Osteoblast (primary cell): Measurements from ENCODE around the gene LRP3. TPM values are rescaled to one million over a fixed set of nuclear protein-coding genes. Genes with fewer than 3 reads are reported as not detected.
"Not testable (repeated sequence)": the region's sequence is repeated elsewhere in the genome, so short reads cannot be mapped to it uniquely, and the experiment has no call there.

Experiments
- DNase-seq: peaks from one replicate; pipeline ENCODE4 v3.0.0; 2011; ENCODE audit warnings: low spot score, mixed read lengths; ENCODE audit not compliant: insufficient read length; ENCODE audit errors: missing footprints
- H2AFZ ChIP-seq: 2 replicates; pipeline ENCODE4 v1.6.0; 2011; ENCODE audit warnings: mild to moderate bottlenecking, low read length
- H3K27ac ChIP-seq: 2 replicates; pipeline ENCODE4 v1.5.1; 2011; ENCODE audit warnings: mild to moderate bottlenecking, low read depth, low read length, moderate library complexity
- H3K27me3 ChIP-seq: 2 replicates; pipeline ENCODE4 v1.6.0; 2012; ENCODE audit warnings: mild to moderate bottlenecking, control low read depth, inconsistent platforms, low read length, moderate library complexity; ENCODE audit not compliant: insufficient read depth
- H3K36me3 ChIP-seq: 2 replicates; pipeline ENCODE4 v1.5.1; 2011; ENCODE audit warnings: mild to moderate bottlenecking, low read length, control low read depth, moderate library complexity; ENCODE audit not compliant: insufficient read depth
- H3K4me1 ChIP-seq: 2 replicates; pipeline ENCODE4 v1.5.1; 2011; ENCODE audit warnings: mild to moderate bottlenecking, low read length, control low read depth, moderate library complexity; ENCODE audit not compliant: insufficient read depth
- H3K4me2 ChIP-seq: 2 replicates; pipeline ENCODE4 v1.6.0; 2011; ENCODE audit warnings: mild to moderate bottlenecking, low read length; ENCODE audit not compliant: insufficient read depth
- H3K4me3 ChIP-seq: fragments of 200-600 bp; sonication (generic); 3 replicates; pipeline ENCODE4 v1.5.1; 2012; ENCODE audit warnings: mild to moderate bottlenecking, low read length, inconsistent platforms; ENCODE audit not compliant: insufficient read depth
- H3K79me2 ChIP-seq: 2 replicates; pipeline ENCODE4 v1.6.0; 2012; ENCODE audit warnings: mild to moderate bottlenecking, low read length, control low read depth, inconsistent platforms; ENCODE audit not compliant: insufficient read depth
- H3K9me3 ChIP-seq: 2 replicates; pipeline ENCODE4 v1.5.1; 2011; ENCODE audit warnings: low read depth, low read length, control low read depth
- H4K20me1 ChIP-seq: 2 replicates; pipeline ENCODE4 v1.6.0; 2012; ENCODE audit warnings: mild to moderate bottlenecking, low read length, control low read depth; ENCODE audit not compliant: insufficient read depth
- total RNA-seq: library from RNA; depleted of rRNA; stranded (reverse); fragments of >200 nt; gene quantifications from 2 replicates; pipeline ENCODE4 v1.2.3, GENCODE V29; 2012
- TF ChIP-seq, protein P1 (sequence below): IDR thresholded peaks from 2 replicates; pipeline ENCODE4 v1.5.1; 2011; ENCODE audit warnings: mild to moderate bottlenecking, low read depth, low read length, moderate library complexity; ENCODE audit errors: extremely low read depth

LRP3 gene
- total RNA-seq, 1 donor, result 38.4 TPM

DNA sequence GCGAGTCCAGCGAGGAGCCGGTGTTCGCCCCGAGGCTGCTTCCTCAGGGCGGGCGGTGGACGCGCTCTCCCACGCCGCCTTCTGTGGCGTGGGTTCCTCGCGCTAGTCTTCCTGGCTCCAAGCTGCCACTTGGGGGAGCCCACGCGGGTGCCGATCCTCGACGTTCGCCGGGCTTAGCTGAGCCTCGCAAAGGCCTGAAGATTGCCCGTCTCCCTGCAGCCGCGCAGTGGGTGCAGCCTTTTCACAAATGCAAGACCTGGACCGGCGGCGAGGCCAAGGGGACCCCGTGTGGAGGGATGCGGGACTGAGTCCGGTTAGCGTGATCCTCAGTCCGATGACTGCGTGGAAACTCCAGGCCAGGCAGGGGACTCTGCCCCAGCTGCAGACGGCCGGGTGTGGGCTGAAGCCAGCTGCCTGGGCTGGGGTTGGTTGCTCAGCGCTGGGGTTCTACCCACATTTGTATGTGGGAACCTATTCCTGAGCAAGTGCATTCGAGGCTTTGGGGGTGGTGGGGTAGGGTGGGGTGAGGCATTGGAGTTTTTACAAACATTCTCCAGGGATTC is 16.6 kb upstream of the LRP3 start:
- Histone ChIP-seq H3K79me2 (peaks cover 12% of the 10 kb centered on the region), H3K27ac (peak overlapping the region; percentile 66), H3K9me3 (no peaks in the 10 kb centered on the region), H3K27me3 (no peaks in the 10 kb centered on the region), H2AFZ (peak overlapping the region; percentile 74), H3K4me3 (peak overlapping the region; percentile 70), H4K20me1 (no peaks in the 10 kb centered on the region), H3K36me3 (no peaks in the 10 kb centered on the region), H3K4me1 (peaks cover 18% of the 10 kb centered on the region), H3K4me2 (peak overlapping the region; percentile 87)
- DNase-seq, result peak; percentile 94
- TF ChIP-seq, protein P1, sequence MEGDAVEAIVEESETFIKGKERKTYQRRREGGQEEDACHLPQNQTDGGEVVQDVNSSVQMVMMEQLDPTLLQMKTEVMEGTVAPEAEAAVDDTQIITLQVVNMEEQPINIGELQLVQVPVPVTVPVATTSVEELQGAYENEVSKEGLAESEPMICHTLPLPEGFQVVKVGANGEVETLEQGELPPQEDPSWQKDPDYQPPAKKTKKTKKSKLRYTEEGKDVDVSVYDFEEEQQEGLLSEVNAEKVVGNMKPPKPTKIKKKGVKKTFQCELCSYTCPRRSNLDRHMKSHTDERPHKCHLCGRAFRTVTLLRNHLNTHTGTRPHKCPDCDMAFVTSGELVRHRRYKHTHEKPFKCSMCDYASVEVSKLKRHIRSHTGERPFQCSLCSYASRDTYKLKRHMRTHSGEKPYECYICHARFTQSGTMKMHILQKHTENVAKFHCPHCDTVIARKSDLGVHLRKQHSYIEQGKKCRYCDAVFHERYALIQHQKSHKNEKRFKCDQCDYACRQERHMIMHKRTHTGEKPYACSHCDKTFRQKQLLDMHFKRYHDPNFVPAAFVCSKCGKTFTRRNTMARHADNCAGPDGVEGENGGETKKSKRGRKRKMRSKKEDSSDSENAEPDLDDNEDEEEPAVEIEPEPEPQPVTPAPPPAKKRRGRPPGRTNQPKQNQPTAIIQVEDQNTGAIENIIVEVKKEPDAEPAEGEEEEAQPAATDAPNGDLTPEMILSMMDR, result no peak

DNA sequence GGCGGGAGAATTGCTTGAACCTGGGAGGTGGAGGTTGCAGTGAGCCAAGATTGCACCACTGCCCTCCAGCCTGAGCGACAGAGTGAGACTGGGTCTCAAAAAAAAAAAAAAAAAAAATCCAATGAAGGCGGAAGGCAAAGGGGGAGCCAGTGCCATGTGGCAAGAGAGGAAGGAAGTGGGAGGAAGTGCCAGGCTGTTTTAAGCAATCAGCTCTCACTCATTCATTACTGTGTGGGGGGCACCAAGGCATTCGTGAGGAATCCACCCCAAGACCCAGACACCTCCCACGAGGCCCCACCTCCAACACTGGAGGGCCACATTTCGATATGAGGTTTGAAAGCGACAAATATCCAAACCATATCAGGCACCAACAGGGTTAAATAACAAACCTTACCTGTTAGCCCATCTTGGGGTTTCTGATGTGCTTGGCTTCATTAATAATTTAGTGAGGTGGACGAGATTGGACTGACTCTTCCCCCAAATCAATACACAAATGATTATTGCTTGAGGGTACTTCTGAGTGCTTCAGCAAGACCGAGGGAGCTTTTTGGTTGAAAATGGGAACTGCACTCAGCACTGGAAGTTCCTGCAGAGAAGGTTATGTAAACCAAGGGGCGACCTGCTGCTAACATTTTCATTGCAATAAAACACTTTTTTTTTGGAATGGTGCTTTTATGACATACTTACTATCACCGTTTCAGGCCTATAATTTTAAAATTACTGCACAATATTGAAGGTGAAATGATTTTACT is 7.5 kb upstream of the LRP3 start:
- no peak overlapping the region for H3K27ac ChIP-seq
- TF ChIP-seq, protein P1, result no peak
- DNase-seq, result no peak
- no peak overlapping the region for H2AFZ ChIP-seq
- H3K4me3 ChIP-seq, result no peak overlapping the region
- no peak overlapping the region for H3K4me2 ChIP-seq
- H3K27me3 ChIP-seq, result no peaks in the 10 kb centered on the region
- no peaks in the 10 kb centered on the region for H3K79me2 ChIP-seq
- H3K4me1 ChIP-seq, result peaks cover 4% of the 10 kb centered on the region
- no peaks in the 10 kb centered on the region for H3K36me3 ChIP-seq
- no peaks in the 10 kb centered on the region for H4K20me1 ChIP-seq
- H3K9me3 ChIP-seq, result no peaks in the 10 kb centered on the region

DNA sequence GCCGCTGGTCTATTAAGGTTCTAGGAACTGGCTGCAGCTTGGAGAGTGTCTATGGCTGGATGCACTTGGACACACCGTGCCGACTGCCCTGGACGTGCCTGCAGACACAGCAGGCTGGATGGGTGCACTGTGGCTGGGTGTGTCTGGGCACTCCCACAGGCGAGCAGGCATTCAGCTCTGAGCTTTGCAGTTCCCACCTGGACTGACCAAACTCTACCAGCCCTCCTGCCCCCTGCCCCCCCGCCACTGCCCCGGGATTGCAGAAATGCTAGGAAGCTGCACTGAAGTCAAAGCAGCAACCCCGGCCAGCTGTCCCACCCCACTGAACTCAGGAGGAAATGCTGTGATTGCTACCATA is 7.0 kb upstream of the LRP3 start:
- Histone ChIP-seq H3K4me3 (no peak overlapping the region), H3K79me2 (no peaks in the 10 kb centered on the region), H3K4me2 (no peak overlapping the region), H3K4me1 (peaks cover 4% of the 10 kb centered on the region), H2AFZ (no peak overlapping the region), H4K20me1 (no peaks in the 10 kb centered on the region), H3K27me3 (no peaks in the 10 kb centered on the region), H3K27ac (no peak overlapping the region), H3K9me3 (no peaks in the 10 kb centered on the region), H3K36me3 (no peaks in the 10 kb centered on the region)
- TF ChIP-seq, protein P1, result no peak
- no peak for DNase-seq

DNA sequence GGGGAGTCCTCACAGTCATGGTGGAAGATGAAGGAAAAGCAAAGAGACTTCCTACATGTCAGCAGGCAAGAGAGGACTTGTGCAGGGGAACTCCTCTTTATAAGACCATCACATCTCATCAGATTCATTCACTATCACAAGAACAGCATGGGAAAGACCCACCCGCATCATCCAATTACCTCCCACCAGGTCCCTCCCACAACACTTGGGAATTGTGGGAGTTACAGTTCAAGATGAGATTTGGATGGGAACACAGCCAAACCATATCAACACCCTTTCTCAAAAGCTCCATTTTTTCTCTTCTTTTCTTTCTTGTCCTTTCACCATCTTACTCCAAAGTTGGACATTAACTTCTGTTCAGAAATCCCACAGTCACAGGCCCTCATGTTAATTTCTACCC is 4.7 kb upstream of the LRP3 start:
- H3K4me3 ChIP-seq, result no peak overlapping the region
- no peak for DNase-seq
- H3K4me2 ChIP-seq, result no peak overlapping the region
- no peaks in the 10 kb centered on the region for H3K9me3 ChIP-seq
- no peaks in the 10 kb centered on the region for H3K36me3 ChIP-seq
- H3K79me2 ChIP-seq, result no peaks in the 10 kb centered on the region
- H3K4me1 ChIP-seq, result no peaks in the 10 kb centered on the region
- TF ChIP-seq, protein P1, result no peak
- H3K27me3 ChIP-seq, result peaks cover 6% of the 10 kb centered on the region
- no peak overlapping the region for H2AFZ ChIP-seq
- no peaks in the 10 kb centered on the region for H4K20me1 ChIP-seq
- no peak overlapping the region for H3K27ac ChIP-seq

DNA sequence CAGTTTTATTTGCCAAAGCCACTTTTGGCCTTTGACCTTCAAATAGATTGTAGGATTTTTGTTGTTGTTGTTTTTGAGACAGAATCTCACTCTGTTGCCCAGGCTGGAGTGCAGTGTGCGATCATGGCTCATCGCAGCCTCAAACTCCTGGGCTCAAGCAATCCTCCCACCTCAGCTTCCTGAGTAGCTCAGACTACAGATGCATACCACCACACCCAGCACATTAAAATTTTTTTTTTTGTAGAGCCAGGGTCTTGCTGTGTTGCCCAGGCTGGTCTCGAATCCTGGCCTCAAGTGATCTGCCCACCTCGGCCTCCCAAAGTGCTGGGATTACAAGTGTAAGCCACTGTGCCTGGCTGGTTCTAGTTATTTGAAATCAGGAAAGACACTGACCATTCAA is 3.0 kb upstream of the LRP3 start:
- H3K4me3 ChIP-seq, H2AFZ ChIP-seq, H3K4me2 ChIP-seq, H3K27ac ChIP-seq, H3K79me2 ChIP-seq, H4K20me1 ChIP-seq, H3K36me3 ChIP-seq, DNase-seq, H3K9me3 ChIP-seq, H3K27me3 ChIP-seq, H3K4me1 ChIP-seq: not testable (repeated sequence)
